Measurements from ENCODE around the gene ADGRV1. TPM values are rescaled to one million over a fixed set of nuclear protein-coding genes. Genes with fewer than 3 reads are reported as not detected.

ADGRV1 gene
- total and polyA plus RNA-seq, 9 of the 15 experiments (the other 6 are each of a cell fraction or from before 2014, with no cell fraction given) = 21.7 to 156 (median 58.2) TPM

DNA sequence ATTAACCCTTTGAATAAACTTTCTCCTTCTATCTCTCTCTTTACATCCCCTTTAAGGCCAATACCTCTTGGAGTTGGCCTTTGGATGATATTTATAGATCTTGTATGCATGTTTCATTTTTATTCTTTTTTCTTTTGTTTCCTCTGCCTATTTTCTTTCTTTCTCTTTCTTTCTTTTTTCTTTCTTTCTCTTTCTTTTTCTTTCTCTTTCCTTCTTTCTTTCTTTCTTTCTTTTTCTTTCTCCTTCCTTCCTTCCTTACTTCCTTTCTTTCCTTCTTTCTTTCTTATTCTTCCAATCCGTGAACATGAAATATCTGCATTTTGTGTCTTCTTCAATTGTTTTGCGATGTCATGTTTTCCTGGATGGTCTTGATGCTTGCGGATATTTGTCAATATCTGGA lies 276.1 kb downstream of the ADGRV1 start:
- in situ Hi-C loops (cut with MboI) (no loop called here), intact Hi-C loops (cut with micrococcal nuclease) (no loop called here)
- ChIA-PET POLR2A (no interaction called here), CTCF (ENCODE audit: low intra/inter-chr PET ratio) (no interaction called here)
- Histone ChIP-seq H3K4me3 (no peak overlapping the region), H3K27ac (ENCODE audit: extremely low read depth, low read depth, low read length) (no peak overlapping the region), H3K9me1 (ENCODE audit: control insufficient read depth, insufficient read depth, low read length) (no peaks in the 10 kb centered on the region), H3K27me3 (ENCODE audit: control insufficient read depth in 2 of 2, insufficient read depth in 2 of 2, low read length in 2 of 2) (no peaks in the 10 kb centered on the region), H3K9ac (ENCODE audit: insufficient read depth in 1 of 2, low read depth in 2 of 2, low read length in 2 of 2) (no peak overlapping the region), H2AFZ (ENCODE audit: low read depth, low read length) (no peak overlapping the region), H4K20me1 (replicated peaks; ENCODE audit: control insufficient read depth, insufficient read depth, low read length) (no peaks in the 10 kb centered on the region), H3K9me3 (replicated peaks; ENCODE audit: control insufficient read depth, insufficient read depth, low read depth, low read length) (no peaks in the 10 kb centered on the region), H3K4me1 (replicated peaks in 1 of 2; ENCODE audit: control insufficient read depth in 2 of 2, insufficient read depth in 2 of 2, low read length in 2 of 2) (no peaks in the 10 kb centered on the region), H3K36me3 (ENCODE audit: control insufficient read depth, insufficient read depth, low read length) (peaks cover 48% of the 10 kb centered on the region; the same call in 2 of the 3 replicates), H3K79me2 (ENCODE audit: control insufficient read depth, insufficient read depth, low read length) (no peaks in the 10 kb centered on the region), H3K4me2 (ENCODE audit: insufficient read depth, low read length) (no peak overlapping the region)
- WGBS (ENCODE audit: insufficient coverage, low coverage, missing lambda C conversion rate) = 83% methylated on average over 3 of the region's 3 CpGs
- FAIRE-seq (no peak), ATAC-seq (no peak), DNase-seq (ENCODE audit: extremely low read depth in 1 of 4, low spot score in 3 of 4) (no peak)
- no TSS peak for BruUV-seq (replicated peaks)
- TF ChIP-seq ZNF311 (CRISPR knock-in tag; IDR thresholded peaks at IDR 0.05) (no peak), SMARCE1 (IDR thresholded peaks at IDR 0.05) (no peak), CCAR2 (IDR thresholded peaks at IDR 0.05; ENCODE audit: low read depth, low read length) (no peak), ZNF76 (CRISPR knock-in tag; IDR thresholded peaks at IDR 0.05; ENCODE audit: borderline replicate concordance) (no peak), XRCC4 (IDR thresholded peaks at IDR 0.05; ENCODE audit: extremely low read depth, insufficient read depth, insufficient read length) (no peak), BMI1 (IDR thresholded peaks at IDR 0.05; ENCODE audit: low read length) (no peak), KAT7 (CRISPR knock-in tag; IDR thresholded peaks at IDR 0.05; ENCODE audit: borderline replicate concordance) (no peak)
- TF ChIP-seq, protein P1, sequence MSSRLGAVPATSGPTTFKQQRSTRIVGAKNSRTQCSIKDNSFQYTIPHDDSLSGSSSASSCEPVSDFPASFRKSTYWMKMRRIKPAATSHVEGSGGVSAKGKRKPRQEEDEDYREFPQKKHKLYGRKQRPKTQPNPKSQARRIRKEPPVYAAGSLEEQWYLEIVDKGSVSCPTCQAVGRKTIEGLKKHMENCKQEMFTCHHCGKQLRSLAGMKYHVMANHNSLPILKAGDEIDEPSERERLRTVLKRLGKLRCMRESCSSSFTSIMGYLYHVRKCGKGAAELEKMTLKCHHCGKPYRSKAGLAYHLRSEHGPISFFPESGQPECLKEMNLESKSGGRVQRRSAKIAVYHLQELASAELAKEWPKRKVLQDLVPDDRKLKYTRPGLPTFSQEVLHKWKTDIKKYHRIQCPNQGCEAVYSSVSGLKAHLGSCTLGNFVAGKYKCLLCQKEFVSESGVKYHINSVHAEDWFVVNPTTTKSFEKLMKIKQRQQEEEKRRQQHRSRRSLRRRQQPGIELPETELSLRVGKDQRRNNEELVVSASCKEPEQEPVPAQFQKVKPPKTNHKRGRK (tag; IDR thresholded peaks at IDR 0.05) = peak; percentile 84; the same call in 1 of the 2 replicates

Measured in K562 (cell line).